ENCODE measurements around the gene ANKIB1. TPM values are rescaled to one million over a fixed set of nuclear protein-coding genes. Genes with fewer than 3 reads are reported as not detected.

Gene ANKIB1
- total RNA-seq, 1 experiment from 2014 or later, result 42.1 TPM

GRCh38 chr7:92313055-92313454 lies 67.3 kb downstream of the ANKIB1 start:
- H3K9me3 ChIP-seq (ENCODE audit: low read depth, low read length, poor library complexity, severe bottlenecking), result no peaks in the 10 kb centered on the region
- no peaks in the 10 kb centered on the region for H3K36me3 ChIP-seq (ENCODE audit: insufficient read depth, low read length, poor library complexity, severe bottlenecking)
- H3K4me3 ChIP-seq (ENCODE audit: low read depth, low read length, poor library complexity, severe bottlenecking), result no peak overlapping the region
- intact Hi-C loops (cut with micrococcal nuclease; ENCODE audit: unreplicated experiment), result no loop called here
- H3K27ac ChIP-seq (ENCODE audit: low read depth, low read length, poor library complexity, severe bottlenecking), result no peak overlapping the region
- no peaks in the 10 kb centered on the region for H3K27me3 ChIP-seq (replicated peaks; ENCODE audit: insufficient read depth, low read depth, low read length, poor library complexity)
- DNase-seq (ENCODE audit: low spot score), result no peak
- TF ChIP-seq, protein P1, sequence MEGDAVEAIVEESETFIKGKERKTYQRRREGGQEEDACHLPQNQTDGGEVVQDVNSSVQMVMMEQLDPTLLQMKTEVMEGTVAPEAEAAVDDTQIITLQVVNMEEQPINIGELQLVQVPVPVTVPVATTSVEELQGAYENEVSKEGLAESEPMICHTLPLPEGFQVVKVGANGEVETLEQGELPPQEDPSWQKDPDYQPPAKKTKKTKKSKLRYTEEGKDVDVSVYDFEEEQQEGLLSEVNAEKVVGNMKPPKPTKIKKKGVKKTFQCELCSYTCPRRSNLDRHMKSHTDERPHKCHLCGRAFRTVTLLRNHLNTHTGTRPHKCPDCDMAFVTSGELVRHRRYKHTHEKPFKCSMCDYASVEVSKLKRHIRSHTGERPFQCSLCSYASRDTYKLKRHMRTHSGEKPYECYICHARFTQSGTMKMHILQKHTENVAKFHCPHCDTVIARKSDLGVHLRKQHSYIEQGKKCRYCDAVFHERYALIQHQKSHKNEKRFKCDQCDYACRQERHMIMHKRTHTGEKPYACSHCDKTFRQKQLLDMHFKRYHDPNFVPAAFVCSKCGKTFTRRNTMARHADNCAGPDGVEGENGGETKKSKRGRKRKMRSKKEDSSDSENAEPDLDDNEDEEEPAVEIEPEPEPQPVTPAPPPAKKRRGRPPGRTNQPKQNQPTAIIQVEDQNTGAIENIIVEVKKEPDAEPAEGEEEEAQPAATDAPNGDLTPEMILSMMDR (conservative IDR thresholded peaks at IDR 0.05; ENCODE audit: low read depth, low read length), result no peak
- no peak for TF ChIP-seq EZH2 (IDR thresholded peaks at IDR 0.05; ENCODE audit: borderline replicate concordance, low read depth, low read length, poor library complexity, severe bottlenecking)
- ChIA-PET CTCF (no interaction called here), POLR2A (ENCODE audit: low non-redundant PET) (no interaction called here)
- BruUV-seq (replicated peaks), result no TSS peak
- no peaks in the 10 kb centered on the region for H3K4me1 ChIP-seq (ENCODE audit: insufficient read depth, low read length, poor library complexity, severe bottlenecking)

DNA sequence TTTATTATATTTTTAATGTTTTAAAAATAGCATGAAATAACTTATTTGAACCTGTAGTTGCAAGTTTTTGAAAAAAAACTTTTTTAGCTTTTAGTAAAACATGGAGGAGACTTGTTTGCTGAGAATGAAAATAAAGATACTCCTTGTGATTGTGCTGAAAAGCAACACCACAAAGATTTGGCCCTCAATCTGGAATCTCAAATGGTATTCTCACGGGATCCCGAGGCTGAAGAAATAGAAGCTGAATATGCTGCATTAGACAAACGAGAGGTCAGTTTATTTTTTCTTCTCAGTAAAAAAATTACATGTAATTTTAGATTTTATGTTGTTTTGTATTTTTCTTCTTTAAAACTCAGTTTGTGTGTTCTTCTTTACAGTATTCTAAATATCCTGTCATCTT lies 73.5 kb downstream of the ANKIB1 start:
- no peaks in the 10 kb centered on the region for H3K36me3 ChIP-seq (ENCODE audit: insufficient read depth, low read length, poor library complexity, severe bottlenecking)
- TF ChIP-seq, protein P1 (conservative IDR thresholded peaks at IDR 0.05; ENCODE audit: low read depth, low read length), result no peak
- no peak for TF ChIP-seq EZH2 (IDR thresholded peaks at IDR 0.05; ENCODE audit: borderline replicate concordance, low read depth, low read length, poor library complexity, severe bottlenecking)
- ChIA-PET POLR2A (ENCODE audit: low non-redundant PET) (no interaction called here), CTCF (no interaction called here)
- no peak for DNase-seq (ENCODE audit: low spot score)
- no peaks in the 10 kb centered on the region for H3K9me3 ChIP-seq (ENCODE audit: low read depth, low read length, poor library complexity, severe bottlenecking)
- no peak overlapping the region for H3K27ac ChIP-seq (ENCODE audit: low read depth, low read length, poor library complexity, severe bottlenecking)
- BruUV-seq (replicated peaks), result no TSS peak
- intact Hi-C loops (cut with micrococcal nuclease; ENCODE audit: unreplicated experiment), result no loop called here
- H3K4me3 ChIP-seq (ENCODE audit: low read depth, low read length, poor library complexity, severe bottlenecking), result no peak overlapping the region
- H3K27me3 ChIP-seq (replicated peaks; ENCODE audit: insufficient read depth, low read depth, low read length, poor library complexity), result no peaks in the 10 kb centered on the region
- no peaks in the 10 kb centered on the region for H3K4me1 ChIP-seq (ENCODE audit: insufficient read depth, low read length, poor library complexity, severe bottlenecking)

- BruUV-seq (replicated peaks), result no TSS peak
- no peaks in the 10 kb centered on the region for H3K9me3 ChIP-seq (ENCODE audit: low read depth, low read length, poor library complexity, severe bottlenecking)
Observed at GRCh38 chr7:92325173-92325572, 79.4 kb downstream of the ANKIB1 start.

More at GRCh38 chr7:92325173-92325572, 79.4 kb downstream of the ANKIB1 start:
- Histone ChIP-seq H3K27me3 (replicated peaks; ENCODE audit: insufficient read depth, low read depth, low read length, poor library complexity) (no peaks in the 10 kb centered on the region), H3K4me3 (ENCODE audit: low read depth, low read length, poor library complexity, severe bottlenecking) (no peak overlapping the region), H3K36me3 (ENCODE audit: insufficient read depth, low read length, poor library complexity, severe bottlenecking) (no peaks in the 10 kb centered on the region), H3K4me1 (ENCODE audit: insufficient read depth, low read length, poor library complexity, severe bottlenecking) (no peaks in the 10 kb centered on the region), H3K27ac (ENCODE audit: low read depth, low read length, poor library complexity, severe bottlenecking) (no peak overlapping the region)
- DNase-seq (ENCODE audit: low spot score), result no peak
- intact Hi-C loops (cut with micrococcal nuclease; ENCODE audit: unreplicated experiment), result no loop called here
- TF ChIP-seq, protein P1 (conservative IDR thresholded peaks at IDR 0.05; ENCODE audit: low read depth, low read length), result no peak
- TF ChIP-seq EZH2 (IDR thresholded peaks at IDR 0.05; ENCODE audit: borderline replicate concordance, low read depth, low read length, poor library complexity, severe bottlenecking), result no peak
- ChIA-PET POLR2A (ENCODE audit: low non-redundant PET) (no interaction called here), CTCF (no interaction called here)

Data from A673 (cell line).